SKM-1 (cell line): ENCODE results near the gene COL4A4.
"Not testable (repeated sequence)": the region's sequence is repeated elsewhere in the genome, so short reads cannot be mapped to it uniquely, and the experiment has no call there.

Experiments used
- DNase-seq: peaks from one replicate; lab custom pipeline; 2025; ENCODE audit not compliant: unreplicated experiment; lab: John Stamatoyannopoulos, UW

The COL4A4 gene

GRCh38 chr2:227163998-227164762 is at the start of gene COL4A4, which contains the start of gene COL4A3:
Gene COL4A4, minus strand, starts transcription at chr2:227164205. Its CDS starts 16,722 bp downstream, at chr2:227147483.
Gene COL4A3, plus strand, starts transcription at chr2:227164624. Its CDS starts 103 bp downstream, at chr2:227164727.
- no peak for DNase-seq

GRCh38 chr2:227207573-227207972 is 43.6 kb upstream of the COL4A4 start:
- no peak for DNase-seq

GRCh38 chr2:227206406-227206805 is 42.4 kb upstream of the COL4A4 start:
- DNase-seq: no peak

GRCh38 chr2:227205701-227206100 is 41.7 kb upstream of the COL4A4 start:
- no peak for DNase-seq

- no peak for DNase-seq
Measured at GRCh38 chr2:227204452-227204851, 40.4 kb upstream of the COL4A4 start.

GRCh38 chr2:227201771-227202170 is 37.8 kb upstream of the COL4A4 start:
- DNase-seq: no peak

- no peak for DNase-seq
Measured at GRCh38 chr2:227198866-227199265, 34.9 kb upstream of the COL4A4 start.

- DNase-seq: no peak
Measured at GRCh38 chr2:227194219-227194618, 30.2 kb upstream of the COL4A4 start.

- DNase-seq: no peak
Measured at GRCh38 chr2:227192491-227192890, 28.5 kb upstream of the COL4A4 start.

- no peak for DNase-seq
Measured at GRCh38 chr2:227191367-227191766, 27.4 kb upstream of the COL4A4 start.

- DNase-seq: peak; percentile 28
Measured at GRCh38 chr2:227188292-227188691, 24.3 kb upstream of the COL4A4 start.

GRCh38 chr2:227186751-227187150 is 22.7 kb upstream of the COL4A4 start:
- DNase-seq: no peak

GRCh38 chr2:227185615-227186232 is 21.7 kb upstream of the COL4A4 start:
- DNase-seq: no peak

GRCh38 chr2:227183657-227184367 is 19.8 kb upstream of the COL4A4 start:
- DNase-seq: no peak

GRCh38 chr2:227182765-227183164 is 18.8 kb upstream of the COL4A4 start:
- no peak for DNase-seq

- no peak for DNase-seq
Measured at GRCh38 chr2:227180770-227181169, 16.8 kb upstream of the COL4A4 start.

GRCh38 chr2:227179988-227180685 is 16.1 kb upstream of the COL4A4 start:
- DNase-seq: no peak

GRCh38 chr2:227177592-227178336 is 13.8 kb upstream of the COL4A4 start:
- DNase-seq: no peak

GRCh38 chr2:227171779-227172178 is 7.8 kb upstream of the COL4A4 start:
- DNase-seq: not testable (repeated sequence)

- DNase-seq: no peak
Measured at GRCh38 chr2:227164763-227165291, 822 bp upstream of the COL4A4 start.
